Lower leg skin (tissue), 4 donors: ENCODE measurements around the gene OR11H12. TPM values are rescaled to one million over a fixed set of nuclear protein-coding genes. Genes with fewer than 3 reads are reported as not detected.
A peak's percentile ranks its signal among the peaks of the same experiment; 100 is the strongest.
"Not testable (repeated sequence)": the region's sequence is repeated elsewhere in the genome, so short reads cannot be mapped to it uniquely, and the experiment has no call there.

Source experiments
- DNase-seq, 2 donors: peaks; one replicate each; pipeline ENCODE4 v3.0.0-alpha.2; 2019; ENCODE audit warnings: low spot score in 2 of 2
- H3K4me3 ChIP-seq: fragments of 200-600 bp; sonication (generic); 2 replicates; pipeline ENCODE4 v1.5.1; 2017; ENCODE audit warnings: mild to moderate bottlenecking, low read depth; ENCODE audit not compliant: poor library complexity, severe bottlenecking
- WGBS, 2 donors: methylation state at CpG; one replicate each; pipeline ENCODE4 v1.1.5; 2018; 5-methylcytosine and 5-hydroxymethylcytosine counted together
- intact Hi-C: fragments of 100-400 bp; cut with DNase I; formaldehyde crosslinking; loops from one replicate; pipeline ENCODE4 v1.15.0; 2023; ENCODE audit warnings: low total_unique reads
- total RNA-seq, 4 donors: library from RNA; depleted of rRNA; stranded (reverse); fragments of >200 nt; gene quantifications; one replicate each; pipeline ENCODE4 v1.1.0, GENCODE V29; 2016

The OR11H12 gene
- not detected for total RNA-seq

DNA sequence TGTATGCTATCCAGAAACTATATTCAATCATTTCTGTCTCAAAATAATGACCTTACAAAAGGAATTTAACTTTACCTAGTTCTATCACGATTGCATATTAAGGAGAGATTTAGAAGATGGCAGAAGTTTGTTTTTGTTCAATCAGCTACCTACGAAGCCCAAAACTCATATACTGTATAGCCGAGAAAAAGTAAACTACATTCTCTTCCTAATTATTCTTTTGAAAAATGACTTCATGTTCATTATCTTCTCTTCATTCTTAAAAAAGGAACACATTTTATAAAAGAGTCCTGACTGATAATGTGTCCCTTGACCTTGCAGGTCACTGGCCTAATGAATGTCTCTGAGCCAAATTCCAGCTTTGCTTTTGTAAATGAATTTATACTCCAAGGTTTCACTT lies at the start of gene OR11H12:
Gene OR11H12, plus strand, starts transcription at position 301 of the 400 bp plus-strand sequence. Its CDS starts 0 bp downstream, at position 301.
- DNase-seq, H3K4me3 ChIP-seq, intact Hi-C loops: not testable (repeated sequence)
- WGBS, 2 donors, result no CpG with 5 or more reads among the region's 3 CpGs

DNA sequence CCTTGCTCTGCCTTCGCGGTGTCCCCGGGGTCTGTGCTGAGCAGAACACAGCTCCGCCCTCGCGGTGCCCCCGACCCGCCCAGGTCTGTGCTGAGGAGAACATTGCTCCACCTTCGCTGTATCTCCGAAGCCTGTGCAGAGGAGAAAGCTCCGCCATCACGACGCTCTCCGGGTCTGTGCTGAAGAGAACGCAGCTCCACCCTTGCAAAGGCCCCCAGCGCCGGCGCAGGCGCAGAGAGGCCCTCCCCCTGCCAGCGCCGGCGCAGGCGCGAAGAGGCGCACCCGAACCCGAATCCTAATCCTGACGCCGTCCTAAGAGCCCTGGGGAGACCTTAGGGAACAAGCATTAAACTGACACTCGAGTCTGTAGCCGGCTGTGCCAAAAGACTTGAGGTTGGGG lies 18.0 kb upstream of the OR11H12 start:
- 75% methylated on average over 18 of the region's 31 CpGs; no CpG with 5 or more reads in 1 of the 2 donors for WGBS, 2 donors
- peak in 1 of 2 donors; percentile 46 for DNase-seq
- H3K4me3 ChIP-seq, intact Hi-C loops: not testable (repeated sequence)

- H3K4me3 ChIP-seq, intact Hi-C loops: not testable (repeated sequence)
- DNase-seq, result peak in 1 of 2 donors; percentile 54
- 100% methylated on average over 1 of the region's 32 CpGs; no CpG with 5 or more reads in 1 of the 2 donors for WGBS, 2 donors
These were observed 25.8 kb downstream of the OR11H12 start for GRCh38 chr14:18626610-18627213.

GRCh38 chr14:18636066-18636465 lies 35.1 kb downstream of the OR11H12 start:
- WGBS, 2 donors, result no CpG with 5 or more reads among the region's 11 CpGs
- H3K4me3 ChIP-seq, DNase-seq, intact Hi-C loops: not testable (repeated sequence)

DNA sequence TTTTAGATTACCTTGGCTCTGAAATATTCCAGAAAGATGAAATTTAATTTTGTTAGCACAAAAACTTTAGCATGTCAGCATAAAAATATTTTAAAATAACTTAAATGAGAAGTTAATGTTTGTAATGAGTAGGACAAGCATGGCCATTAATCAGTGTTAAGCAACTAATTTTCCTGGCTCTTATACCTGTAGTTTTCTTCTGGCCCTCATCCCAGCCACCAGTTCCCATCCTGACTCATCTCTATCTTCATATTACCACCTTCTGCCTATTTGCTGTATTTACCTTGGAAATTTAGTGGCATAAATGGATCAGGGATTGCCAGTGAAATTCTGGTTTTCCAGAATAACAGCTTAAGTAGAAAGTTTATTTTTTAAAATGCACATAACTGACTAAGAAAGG lies 37.1 kb downstream of the OR11H12 start:
- DNase-seq, intact Hi-C loops, H3K4me3 ChIP-seq: not testable (repeated sequence)

DNA sequence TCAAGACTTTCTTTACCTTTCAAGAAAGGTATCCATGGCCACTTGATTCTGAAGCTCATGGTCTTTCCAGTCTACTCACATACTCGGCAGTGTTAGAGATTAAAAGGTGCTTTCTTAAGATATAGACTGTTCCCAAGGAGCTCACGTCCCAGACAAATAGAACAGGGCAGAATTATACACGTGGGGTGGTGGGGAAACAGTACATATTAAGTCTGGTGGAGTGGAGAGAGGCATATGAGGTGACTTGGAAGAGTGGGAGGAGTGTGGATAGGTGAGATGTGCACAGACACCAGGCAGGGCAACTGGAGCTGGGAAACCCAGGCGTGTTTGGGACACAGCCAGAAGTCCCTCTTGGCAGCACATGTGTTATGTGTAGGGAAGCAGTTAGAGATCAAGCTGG lies 37.9 kb downstream of the OR11H12 start:
- H3K4me3 ChIP-seq, DNase-seq, intact Hi-C loops: not testable (repeated sequence)
- 14 to 18% methylated on average over 3 of the region's 4 CpGs for WGBS, 2 donors

DNA sequence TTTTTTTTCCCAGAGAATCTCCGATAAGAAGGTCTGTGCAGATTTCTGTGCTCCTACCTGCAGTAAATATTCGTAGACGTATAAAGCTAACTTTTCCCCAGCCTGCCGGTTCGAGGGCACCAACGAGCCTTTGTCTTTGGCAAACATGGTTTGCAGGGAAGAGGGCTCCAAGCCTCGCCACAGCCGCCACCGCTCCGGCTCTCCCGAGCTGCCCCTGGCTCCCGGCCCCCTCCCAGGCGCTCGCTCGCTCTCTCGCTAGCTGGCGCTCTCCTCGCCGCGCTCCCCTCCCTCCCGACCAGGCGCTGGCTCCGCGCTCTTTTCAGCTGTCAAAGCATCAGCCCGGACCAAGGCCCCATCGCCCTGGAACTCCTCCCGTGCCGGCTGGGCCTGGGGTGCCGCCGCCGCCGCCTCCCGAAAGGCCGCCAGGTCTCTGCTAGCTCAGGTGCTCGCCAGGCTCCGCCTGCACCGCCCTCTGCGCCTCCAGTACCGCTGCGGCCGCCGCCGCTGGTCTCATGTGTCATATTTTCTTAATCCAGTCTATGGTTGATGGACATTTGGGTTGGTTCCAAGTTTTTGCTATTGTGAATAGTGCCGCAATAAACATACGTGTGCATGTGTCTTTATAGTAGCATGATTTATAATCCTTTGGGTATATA lies 45.3 kb downstream of the OR11H12 start:
- H3K4me3 ChIP-seq, DNase-seq, intact Hi-C loops: not testable (repeated sequence)
- 68% methylated on average over 13 to 24 of the region's 45 CpGs for WGBS, 2 donors
